Upper lobe of left lung (tissue), 6 donors: ENCODE data around the gene BRPF1. TPM values are rescaled to one million over a fixed set of nuclear protein-coding genes. Genes with fewer than 3 reads are reported as not detected.

Experiments used
- ATAC-seq, 2 donors: fragments of 200-7000 bp; cut with Tn5 transposase; one replicate each; pipeline ENCODE4 v1.9.1; 2022; ENCODE audit warnings: mild to moderate bottlenecking in 2 of 2, moderate library complexity in 2 of 2; ENCODE audit not compliant: low FRiP score in 2 of 2
- DNase-seq, 2 donors: peaks; one replicate each; pipeline ENCODE4 v3.0.0-alpha.2; 2019 to 2020
- H3K27ac ChIP-seq, 4 donors: fragments of 200-600 bp; sonication (generic); one replicate each; pipeline ENCODE4 v1.5.1; 2016 to 2019
- H3K27me3 ChIP-seq, 4 donors: fragments of 200-600 bp; sonication (generic); one replicate each; pipeline ENCODE4 v1.5.1; 2017 to 2019
- H3K36me3 ChIP-seq, 4 donors: fragments of 200-600 bp; sonication (generic); one replicate each; pipeline ENCODE4 v1.5.1; 2016 to 2019
- H3K4me1 ChIP-seq, 4 donors: fragments of 200-600 bp; sonication (generic); one replicate each; pipeline ENCODE4 v1.5.1; 2018 to 2019
- H3K4me3 ChIP-seq, 4 donors: fragments of 200-600 bp; sonication (generic); one replicate each; pipeline ENCODE4 v1.5.1; 2017 to 2019; ENCODE audit warnings: mild to moderate bottlenecking in 2 of 4, moderate library complexity in 1 of 4
- H3K9me3 ChIP-seq, 4 donors: fragments of 200-600 bp; sonication (generic); one replicate each; pipeline ENCODE4 v1.5.1; 2018 to 2019
- EP300 ChIP-seq, 4 donors: sonication (generic); formaldehyde crosslinking; IDR thresholded peaks; one replicate each; pipeline ENCODE4 v1.5.1; 2017; ENCODE audit warnings: antibody characterized with exemption in 4 of 4, control low read depth in 2 of 4
- POLR2A ChIP-seq, 4 donors: fragments of 450-650 bp; IDR thresholded peaks; one replicate each; pipeline ENCODE4 v1.5.1; 2016 to 2017; ENCODE audit warnings: antibody characterized with exemption in 4 of 4, mild to moderate bottlenecking in 2 of 4
- POLR2AphosphoS5 ChIP-seq, 2 donors: sonication (generic); formaldehyde crosslinking; IDR thresholded peaks; one replicate each; pipeline ENCODE4 v1.5.1; 2017; ENCODE audit warnings: antibody characterized with exemption in 2 of 2
- WGBS, 2 donors: methylation state at CpG; one replicate each; pipeline ENCODE4 v1.1.5; 2017 to 2018; 5-methylcytosine and 5-hydroxymethylcytosine counted together
- total RNA-seq, 6 donors: library from RNA; depleted of rRNA in 4 of 6; stranded (reverse); fragments of >200 nt in 4 of 6; gene quantifications; one replicate each; pipeline versions ENCODE4 v1.1.0 to v1.2.1, GENCODE V29; 2016 to 2021
- TF ChIP-seq, protein P1 (sequence below), 6 experiments: fragments of 450-650 bp in 4 of 6; fragments of 200-600 bp in 2 of 6; sonication (generic) in 2 of 6; IDR thresholded peaks; one replicate each; pipeline ENCODE4 v1.5.1; 2016 to 2019; ENCODE audit warnings: antibody characterized with exemption in 6 of 6
- donor health status: DM: no; HTN: no; CAD: no; lungs with moderate emphysema.
- donor health status: DM: no; HTN: yes; CAD: no; lungs with severe emphysema.

The BRPF1 gene
- total RNA-seq, 6 donors from 2014 or later: 18.8 to 44.0 (median 26.5) TPM

DNA sequence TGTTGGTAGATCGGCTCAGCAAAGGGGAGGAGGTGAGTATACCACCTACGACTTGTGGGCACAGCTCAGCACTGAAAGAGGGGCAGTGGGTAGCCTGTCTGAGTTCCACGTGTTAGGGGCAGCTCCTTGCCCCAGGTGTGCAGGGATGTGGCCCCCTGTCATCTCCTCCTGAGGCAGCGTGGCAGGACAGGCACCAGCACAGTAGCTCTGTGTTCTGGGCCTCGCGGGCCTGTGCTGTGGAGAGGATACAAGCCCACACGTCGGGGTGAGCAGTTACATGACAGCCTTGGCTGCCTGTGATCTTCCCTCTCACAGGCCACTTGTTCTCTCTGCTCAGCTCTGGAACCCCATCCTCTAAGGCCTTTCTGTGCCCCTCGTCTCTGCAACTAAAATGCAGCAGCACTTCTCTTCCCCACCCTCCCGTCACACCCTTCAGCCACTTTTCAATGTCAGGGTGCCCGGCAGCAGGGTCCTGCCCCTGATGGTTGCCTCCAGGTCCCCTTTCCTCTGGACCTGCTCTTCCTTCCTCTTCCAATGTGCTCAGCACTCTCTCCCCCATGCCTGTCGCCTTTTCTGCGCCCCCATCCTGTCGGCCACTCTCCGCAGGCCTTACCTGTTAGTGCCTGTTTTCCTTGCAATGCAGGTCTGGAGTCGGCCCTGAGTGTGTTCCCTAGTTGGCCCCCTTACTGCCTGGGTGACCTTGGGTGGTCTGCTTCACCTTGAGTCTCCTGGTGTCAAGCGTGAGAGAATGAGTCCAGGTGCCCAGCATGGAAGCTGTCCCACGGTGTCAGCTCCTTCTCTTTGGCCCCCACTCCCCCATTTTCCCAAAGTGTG lies 46.1 kb upstream of the BRPF1 start:
- Histone ChIP-seq H3K4me3 (no peak overlapping the region), H3K9me3 (no peaks in the 10 kb centered on the region), H3K27ac (no peak overlapping the region), H3K27me3 (no peaks in the 10 kb centered on the region), H3K4me1 (no peaks in the 10 kb centered on the region), H3K36me3 (peaks cover 55 to 100% (median 100%) of the 10 kb centered on the region in 4 donors)
- TF ChIP-seq EP300 (IDR thresholded peaks at IDR 0.05) (no peak), POLR2AphosphoS5 (IDR thresholded peaks at IDR 0.05) (no peak), POLR2A (IDR thresholded peaks at IDR 0.05) (no peak)
- TF ChIP-seq, protein P1, sequence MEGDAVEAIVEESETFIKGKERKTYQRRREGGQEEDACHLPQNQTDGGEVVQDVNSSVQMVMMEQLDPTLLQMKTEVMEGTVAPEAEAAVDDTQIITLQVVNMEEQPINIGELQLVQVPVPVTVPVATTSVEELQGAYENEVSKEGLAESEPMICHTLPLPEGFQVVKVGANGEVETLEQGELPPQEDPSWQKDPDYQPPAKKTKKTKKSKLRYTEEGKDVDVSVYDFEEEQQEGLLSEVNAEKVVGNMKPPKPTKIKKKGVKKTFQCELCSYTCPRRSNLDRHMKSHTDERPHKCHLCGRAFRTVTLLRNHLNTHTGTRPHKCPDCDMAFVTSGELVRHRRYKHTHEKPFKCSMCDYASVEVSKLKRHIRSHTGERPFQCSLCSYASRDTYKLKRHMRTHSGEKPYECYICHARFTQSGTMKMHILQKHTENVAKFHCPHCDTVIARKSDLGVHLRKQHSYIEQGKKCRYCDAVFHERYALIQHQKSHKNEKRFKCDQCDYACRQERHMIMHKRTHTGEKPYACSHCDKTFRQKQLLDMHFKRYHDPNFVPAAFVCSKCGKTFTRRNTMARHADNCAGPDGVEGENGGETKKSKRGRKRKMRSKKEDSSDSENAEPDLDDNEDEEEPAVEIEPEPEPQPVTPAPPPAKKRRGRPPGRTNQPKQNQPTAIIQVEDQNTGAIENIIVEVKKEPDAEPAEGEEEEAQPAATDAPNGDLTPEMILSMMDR (IDR thresholded peaks at IDR 0.05): no peak
- no peak for DNase-seq
- no peak for ATAC-seq
- WGBS, 2 donors: 93% methylated on average over 15 to 18 of the region's 18 CpGs

DNA sequence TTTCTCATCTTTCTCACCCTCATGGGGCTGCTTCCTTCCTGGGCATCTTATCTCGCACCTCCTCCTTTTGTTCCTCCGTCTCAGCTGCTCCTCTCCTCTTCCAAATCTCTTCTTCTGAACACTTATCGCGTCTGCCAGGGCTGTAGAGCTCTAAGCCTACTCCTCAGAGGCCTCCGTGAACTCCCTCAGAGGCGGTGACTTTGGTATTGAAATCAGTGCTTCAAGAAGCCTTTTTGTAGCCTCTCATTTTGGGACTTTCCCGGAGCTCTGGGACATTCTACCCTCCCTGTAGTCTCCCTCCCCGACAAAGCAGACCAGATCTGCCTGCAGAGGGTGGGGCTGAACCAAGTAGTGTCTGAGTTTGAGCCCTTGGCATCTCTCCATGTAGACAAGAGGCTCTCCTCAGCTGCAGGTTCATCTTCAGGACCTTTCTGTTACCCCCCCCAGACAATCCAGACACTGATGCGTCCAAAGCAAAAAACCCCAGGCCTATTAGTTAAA lies 45.4 kb upstream of the BRPF1 start:
- TF ChIP-seq, protein P1 (IDR thresholded peaks at IDR 0.05): no peak
- no peak for TF ChIP-seq POLR2A (IDR thresholded peaks at IDR 0.05)
- TF ChIP-seq EP300 (IDR thresholded peaks at IDR 0.05): no peak
- TF ChIP-seq POLR2AphosphoS5 (IDR thresholded peaks at IDR 0.05): no peak
- no peaks in the 10 kb centered on the region for H3K4me1 ChIP-seq
- no peaks in the 10 kb centered on the region for H3K9me3 ChIP-seq
- no peak for DNase-seq
- ATAC-seq: no peak
- H3K36me3 ChIP-seq: peaks cover 55 to 100% (median 100%) of the 10 kb centered on the region in 4 donors
- no peak overlapping the region for H3K4me3 ChIP-seq
- H3K27me3 ChIP-seq: no peaks in the 10 kb centered on the region
- no peak overlapping the region for H3K27ac ChIP-seq
- WGBS, 2 donors: 85 to 89% methylated on average over 9 of the region's 9 CpGs

DNA sequence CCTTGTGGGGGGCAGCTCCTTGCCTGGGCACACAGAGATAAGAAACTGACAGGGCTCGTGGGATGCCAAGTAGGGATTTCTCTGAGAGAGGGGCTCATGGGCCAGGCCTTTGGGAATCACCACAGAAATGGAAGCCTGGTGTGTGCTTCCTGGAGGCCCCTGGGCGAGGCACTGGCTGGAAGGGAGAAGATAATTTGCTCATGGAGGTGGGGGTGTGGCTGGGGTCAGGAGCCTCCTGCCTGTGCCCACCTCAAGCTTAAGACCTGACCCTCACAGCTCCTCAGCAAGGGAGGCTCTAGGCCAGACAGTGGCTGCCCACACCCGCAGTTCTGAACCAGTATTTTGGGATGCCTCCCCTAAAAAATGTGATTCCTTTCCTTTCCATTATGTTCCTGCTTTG lies 44.8 kb upstream of the BRPF1 start:
- Histone ChIP-seq H3K9me3 (no peaks in the 10 kb centered on the region), H3K4me3 (no peak overlapping the region), H3K27me3 (no peaks in the 10 kb centered on the region), H3K27ac (no peak overlapping the region), H3K36me3 (peaks cover 56 to 100% (median 100%) of the 10 kb centered on the region in 4 donors), H3K4me1 (no peaks in the 10 kb centered on the region)
- WGBS, 2 donors: 93 to 94% methylated on average over 2 to 3 of the region's 3 CpGs
- TF ChIP-seq POLR2A (IDR thresholded peaks at IDR 0.05) (no peak), POLR2AphosphoS5 (IDR thresholded peaks at IDR 0.05) (no peak), EP300 (IDR thresholded peaks at IDR 0.05) (no peak)
- TF ChIP-seq, protein P1 (IDR thresholded peaks at IDR 0.05): no peak
- no peak for ATAC-seq
- DNase-seq: no peak

DNA sequence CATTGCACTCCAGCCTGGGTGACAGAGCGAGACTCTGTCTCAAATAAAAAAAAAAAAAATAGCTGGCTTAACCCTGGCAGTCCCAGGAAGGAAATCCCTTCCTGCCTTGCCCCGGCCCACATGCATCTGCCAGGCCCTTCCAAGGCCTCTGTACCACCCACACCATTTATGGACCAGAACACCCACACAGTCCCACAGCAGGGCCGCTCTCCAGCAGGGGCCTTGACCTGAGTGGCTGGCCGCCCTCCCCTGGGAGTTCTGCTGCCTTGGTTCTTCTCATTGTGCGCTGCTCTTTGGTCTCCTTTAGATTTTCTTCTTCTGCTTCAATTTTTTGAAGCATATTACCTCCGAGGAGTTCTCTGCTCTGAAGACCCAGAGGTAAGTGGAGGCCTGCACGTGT lies 44.0 kb upstream of the BRPF1 start:
- Histone ChIP-seq H3K27ac (no peak overlapping the region), H3K36me3 (peaks cover 57 to 100% (median 100%) of the 10 kb centered on the region in 4 donors), H3K9me3 (no peaks in the 10 kb centered on the region), H3K27me3 (no peaks in the 10 kb centered on the region), H3K4me3 (no peak overlapping the region), H3K4me1 (no peaks in the 10 kb centered on the region)
- no peak for ATAC-seq
- WGBS, 2 donors: 90 to 97% methylated on average over 7 of the region's 7 CpGs
- no peak for DNase-seq
- TF ChIP-seq POLR2AphosphoS5 (IDR thresholded peaks at IDR 0.05) (no peak), EP300 (IDR thresholded peaks at IDR 0.05) (no peak)

DNA sequence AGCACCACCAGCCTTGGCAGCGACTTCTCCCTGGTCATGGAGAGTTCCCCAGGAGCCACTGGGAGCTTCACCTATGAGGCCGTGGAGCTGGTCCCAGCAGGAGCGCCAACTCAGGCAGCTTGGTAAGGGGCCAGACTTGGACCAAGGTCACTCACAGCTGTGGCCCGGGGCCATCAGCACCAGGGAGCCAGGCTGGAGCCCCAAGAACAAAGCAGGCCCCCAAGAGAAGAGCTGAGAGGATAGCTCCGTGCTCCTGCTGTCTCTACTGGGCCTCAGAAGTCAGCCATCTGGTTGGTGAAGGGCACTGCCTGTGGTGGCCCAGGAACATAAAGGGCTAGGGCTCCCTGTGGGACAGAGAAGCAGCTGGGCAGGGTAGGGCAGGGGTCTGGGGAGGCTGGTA lies 42.6 kb upstream of the BRPF1 start:
- no peaks in the 10 kb centered on the region for H3K4me1 ChIP-seq
- DNase-seq (no peak), ATAC-seq (no peak)
- no peak overlapping the region for H3K4me3 ChIP-seq
- WGBS, 2 donors: 86 to 95% methylated on average over 5 of the region's 5 CpGs
- no peaks in the 10 kb centered on the region for H3K9me3 ChIP-seq
- H3K27ac ChIP-seq: no peak overlapping the region
- no peaks in the 10 kb centered on the region for H3K27me3 ChIP-seq
- H3K36me3 ChIP-seq: peaks cover 58 to 100% (median 100%) of the 10 kb centered on the region in 4 donors
- TF ChIP-seq, protein P1 (IDR thresholded peaks at IDR 0.05): no peak
- no peak for TF ChIP-seq POLR2A (IDR thresholded peaks at IDR 0.05)
- no peak for TF ChIP-seq EP300 (IDR thresholded peaks at IDR 0.05)
- TF ChIP-seq POLR2AphosphoS5 (IDR thresholded peaks at IDR 0.05): no peak
